Measurements from ENCODE around the gene SLC35D1. TPM values are rescaled to one million over a fixed set of nuclear protein-coding genes. Genes with fewer than 3 reads are reported as not detected.

SLC35D1 gene
- total and polyA plus RNA-seq, 2 of the 13 experiments (the other 11 are each of a cell fraction or from before 2014, with no cell fraction given): 12.4 to 41.5 TPM

DNA sequence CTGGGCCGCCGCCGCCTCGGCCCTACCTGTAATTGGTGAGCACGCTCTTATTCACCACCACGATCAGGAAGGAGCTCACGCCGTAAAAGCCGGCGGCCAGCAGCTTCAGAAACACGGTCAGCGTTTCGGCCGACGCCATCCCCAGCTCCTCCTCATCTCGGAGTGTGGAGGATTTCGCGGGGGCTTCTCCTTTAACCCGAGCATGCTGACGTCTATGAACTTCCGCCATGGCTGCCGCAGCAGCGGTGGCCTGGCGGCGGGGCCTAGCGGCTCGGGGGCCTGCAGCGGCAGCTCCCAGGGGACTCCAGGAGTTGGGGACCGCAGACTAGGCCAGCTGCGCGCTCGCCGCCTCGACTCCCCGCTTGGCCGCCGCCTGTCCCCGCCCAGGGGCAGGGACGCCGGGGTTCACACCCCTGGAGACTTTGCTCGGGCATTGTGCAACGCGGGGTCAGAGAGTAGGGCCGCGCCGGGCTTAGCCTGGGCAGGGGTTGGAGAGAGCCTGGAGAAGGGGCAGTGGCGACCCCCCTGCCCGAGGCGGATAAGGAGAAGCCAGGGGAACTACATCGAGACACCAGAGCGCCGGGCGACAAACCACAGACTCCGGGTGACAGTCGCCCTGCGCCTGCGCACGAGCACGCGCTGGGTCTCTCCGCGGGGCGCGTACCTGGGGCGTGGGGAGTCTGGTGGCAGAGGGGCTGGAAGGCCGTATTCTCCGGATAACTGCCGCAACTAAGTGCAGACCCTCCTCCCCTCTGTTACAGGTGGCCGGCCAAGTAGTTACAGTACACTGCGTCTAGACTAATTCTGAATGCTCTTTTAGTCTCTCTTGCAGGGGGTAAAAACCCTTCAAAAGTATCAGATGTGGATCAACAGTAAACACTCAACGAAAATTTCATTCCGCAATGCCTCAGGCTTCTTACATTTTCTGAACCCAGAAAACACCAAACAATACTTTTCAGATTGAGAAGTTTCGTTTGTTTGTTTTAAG is at the start of gene SLC35D1 (continued):
- TF ChIP-seq ZNF33B (CRISPR knock-in tag; IDR thresholded peaks at IDR 0.05) (peak; percentile 81; the same call in 1 of the 2 replicates), KLF16 (CRISPR knock-in tag; IDR thresholded peaks at IDR 0.05) (peak in 1 of 2 experiments; percentile 67; a peak in 1 of 4 replicates), ZNF274 (CRISPR knock-in tag; IDR thresholded peaks at IDR 0.05) (peak; percentile 88; the same call in 1 of the 2 replicates), MED8 (CRISPR knock-in tag; IDR thresholded peaks at IDR 0.05; ENCODE audit: insufficient replicate concordance) (peak; percentile 93), ZBTB7A (CRISPR knock-in tag; IDR thresholded peaks at IDR 0.05) (peak; percentile 97), ZNF629 (CRISPR knock-in tag; conservative IDR thresholded peaks at IDR 0.05) (peak; percentile 28; the same call in 1 of the 2 replicates), SP4 (CRISPR knock-in tag; IDR thresholded peaks at IDR 0.05) (peak; percentile 87), ARNT (IDR thresholded peaks at IDR 0.05) (no peak), ZNF720 (CRISPR knock-in tag; IDR thresholded peaks at IDR 0.05) (no peak), NFE2L1 (CRISPR knock-in tag; IDR thresholded peaks at IDR 0.05; ENCODE audit: borderline replicate concordance) (0 out of 2 replicates have a peak, but pooled peaks have one; percentile 25), ZFP62 (CRISPR knock-in tag; IDR thresholded peaks at IDR 0.05) (no peak), TRIM24 (CRISPR knock-in tag; IDR thresholded peaks at IDR 0.05) (0 out of 2 replicates have a peak, but pooled peaks have one; percentile 44), KLF6 (CRISPR knock-in tag; IDR thresholded peaks at IDR 0.05) (peak; percentile 96), SOX13 (IDR thresholded peaks at IDR 0.05) (no peak), SOX13 (CRISPR knock-in tag; conservative IDR thresholded peaks at IDR 0.05 in 1 of 2, IDR thresholded peaks at IDR 0.05 in 1 of 2) (peak in 1 of 2 experiments; percentile 70; a peak in 2 of 4 replicates), NFYC (CRISPR knock-in tag; IDR thresholded peaks at IDR 0.05) (no peak), KDM5A (IDR thresholded peaks at IDR 0.05; ENCODE audit: borderline replicate concordance, low read length) (peak; percentile 57; the same call in 1 of the 2 replicates), SMAD1 (CRISPR knock-in tag; IDR thresholded peaks at IDR 0.05; ENCODE audit: borderline replicate concordance, low read depth) (peak; percentile 65; the same call in 1 of the 2 replicates), ZNF598 (CRISPR knock-in tag; IDR thresholded peaks at IDR 0.05; ENCODE audit: borderline replicate concordance) (0 out of 2 replicates have a peak, but pooled peaks have one; percentile 71), ZFP41 (CRISPR knock-in tag; IDR thresholded peaks at IDR 0.05; ENCODE audit: borderline replicate concordance) (peak; percentile 69; the same call in 1 of the 2 replicates), ESRRA (CRISPR knock-in tag; IDR thresholded peaks at IDR 0.05; ENCODE audit: low read depth) (peak; percentile 78; the same call in 1 of the 2 replicates)
- TF ChIP-seq, protein P1, sequence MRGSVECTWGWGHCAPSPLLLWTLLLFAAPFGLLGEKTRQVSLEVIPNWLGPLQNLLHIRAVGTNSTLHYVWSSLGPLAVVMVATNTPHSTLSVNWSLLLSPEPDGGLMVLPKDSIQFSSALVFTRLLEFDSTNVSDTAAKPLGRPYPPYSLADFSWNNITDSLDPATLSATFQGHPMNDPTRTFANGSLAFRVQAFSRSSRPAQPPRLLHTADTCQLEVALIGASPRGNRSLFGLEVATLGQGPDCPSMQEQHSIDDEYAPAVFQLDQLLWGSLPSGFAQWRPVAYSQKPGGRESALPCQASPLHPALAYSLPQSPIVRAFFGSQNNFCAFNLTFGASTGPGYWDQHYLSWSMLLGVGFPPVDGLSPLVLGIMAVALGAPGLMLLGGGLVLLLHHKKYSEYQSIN (CRISPR knock-in tag; IDR thresholded peaks at IDR 0.05; ENCODE audit: borderline replicate concordance): no peak
- TF ChIP-seq, protein P2, sequence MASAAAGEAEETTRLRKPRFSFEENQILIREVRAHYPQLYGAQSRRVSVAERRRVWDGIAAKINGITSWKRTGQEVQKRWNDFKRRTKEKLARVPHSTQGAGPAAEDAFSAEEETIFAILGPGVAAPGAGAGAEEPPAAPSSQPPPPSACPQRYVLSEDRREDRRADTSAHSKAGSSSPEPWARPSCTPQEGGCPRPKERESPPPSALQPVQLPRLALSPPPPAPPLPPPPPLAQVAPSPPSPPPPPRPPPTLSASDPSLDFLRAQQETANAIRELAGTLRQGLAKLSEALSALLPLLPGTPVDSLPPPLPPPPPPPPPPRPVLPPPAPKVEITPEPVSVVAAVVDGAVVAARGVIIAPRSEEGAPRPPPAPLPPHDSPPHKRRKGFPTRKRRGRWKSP (CRISPR knock-in tag; IDR thresholded peaks at IDR 0.05): peak; percentile 77; the same call in 1 of the 2 replicates
- TF ChIP-seq, protein P3, sequence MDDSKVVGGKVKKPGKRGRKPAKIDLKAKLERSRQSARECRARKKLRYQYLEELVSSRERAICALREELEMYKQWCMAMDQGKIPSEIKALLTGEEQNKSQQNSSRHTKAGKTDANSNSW (CRISPR knock-in tag; IDR thresholded peaks at IDR 0.05; ENCODE audit: borderline replicate concordance): 0 out of 2 replicates have a peak, but pooled peaks have one; percentile 35
- TF ChIP-seq, protein P4, sequence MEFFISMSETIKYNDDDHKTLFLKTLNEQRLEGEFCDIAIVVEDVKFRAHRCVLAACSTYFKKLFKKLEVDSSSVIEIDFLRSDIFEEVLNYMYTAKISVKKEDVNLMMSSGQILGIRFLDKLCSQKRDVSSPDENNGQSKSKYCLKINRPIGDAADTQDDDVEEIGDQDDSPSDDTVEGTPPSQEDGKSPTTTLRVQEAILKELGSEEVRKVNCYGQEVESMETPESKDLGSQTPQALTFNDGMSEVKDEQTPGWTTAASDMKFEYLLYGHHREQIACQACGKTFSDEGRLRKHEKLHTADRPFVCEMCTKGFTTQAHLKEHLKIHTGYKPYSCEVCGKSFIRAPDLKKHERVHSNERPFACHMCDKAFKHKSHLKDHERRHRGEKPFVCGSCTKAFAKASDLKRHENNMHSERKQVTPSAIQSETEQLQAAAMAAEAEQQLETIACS (CRISPR knock-in tag; IDR thresholded peaks at IDR 0.05): peak; percentile 89
